Kidney (tissue), 14 donors: ENCODE results near the gene DISC1. TPM values are rescaled to one million over a fixed set of nuclear protein-coding genes. Genes with fewer than 3 reads are reported as not detected.

Experiments used
- DNase-seq, 5 donors: peaks; one replicate each; pipeline ENCODE4 v3.0.0-alpha.2; 2013 to 2020
- FAIRE-seq: peaks from 2 replicates; lab custom pipeline; 2012; peaks lifted over from hg19 to GRCh38; lab: Jason Lieb, UNC
- H3K27ac ChIP-seq, 2 donors: one replicate each; pipeline ENCODE4 v1.7.0; 2013; ENCODE audit warnings: low read depth in 2 of 2, low read length in 2 of 2, inconsistent platforms in 1 of 2
- H3K27me3 ChIP-seq: one replicate; pipeline ENCODE4 v1.7.1; 2013; ENCODE audit warnings: low read length, inconsistent platforms; ENCODE audit not compliant: control insufficient read depth, insufficient read depth
- H3K36me3 ChIP-seq, 3 donors: one replicate each; pipeline versions ENCODE4 v1.7.0 to v1.7.1; 2013; ENCODE audit warnings: low read length in 3 of 3, control low read depth in 1 of 3, inconsistent platforms in 1 of 3; ENCODE audit not compliant: insufficient read depth in 3 of 3, control insufficient read depth in 2 of 3
- H3K4me1 ChIP-seq, 3 donors: one replicate each; pipeline versions ENCODE4 v1.7.0 to v1.7.1; 2013; ENCODE audit warnings: low read length in 3 of 3, inconsistent platforms in 1 of 3, low read depth in 1 of 3; ENCODE audit not compliant: control insufficient read depth in 2 of 3, insufficient read depth in 2 of 3
- H3K4me3 ChIP-seq, 3 donors: one replicate each; pipeline versions ENCODE4 v1.7.0 to v1.8.1; 2013; ENCODE audit warnings: low read length in 3 of 3, control low read depth in 1 of 3, inconsistent platforms in 1 of 3
- H3K9ac ChIP-seq, 3 donors: one replicate each; pipeline versions ENCODE4 v1.7.0 to v1.7.1; 2013; ENCODE audit warnings: low read length in 3 of 3, control low read depth in 1 of 3, inconsistent platforms in 1 of 3
- H3K9me3 ChIP-seq, 3 donors: one replicate each; pipeline versions ENCODE4 v1.7.0 to v1.7.1; 2013; ENCODE audit warnings: low read length in 3 of 3, control low read depth in 1 of 3, inconsistent platforms in 1 of 3; ENCODE audit not compliant: control insufficient read depth in 2 of 3, insufficient read depth in 1 of 3
- CTCF ChIP-seq: IDR thresholded peaks from 3 replicates; pipeline ENCODE4 v1.5.1; 2012; ENCODE audit warnings: mild to moderate bottlenecking, moderate library complexity, borderline replicate concordance; ENCODE audit not compliant: insufficient read depth; ENCODE audit errors: extremely low read depth
- intact Hi-C: fragments of 100-400 bp; cut with DNase I; formaldehyde crosslinking; loops from one replicate; pipeline ENCODE4 v1.11.1; 2022
- polyA plus RNA-seq: library from polyadenylated mRNA; stranded (reverse); fragments of 350-450 nt; fragmentation: Illumina TruSeq; extraction: RNeasy Lipid Tissue Mini Kit (QIAGEN cat#74804); gene quantifications from one replicate; pipeline ENCODE4 v1.2.3, GENCODE V29; 2014; ENCODE audit warnings: low read depth, low replicate concordance; ENCODE audit not compliant: insufficient read depth
- total RNA-seq: library from RNA; stranded (reverse); fragmentation: NEBNext Ultra II Directional; extraction: Animal tissue kit (Norgen Biotek cat#: 25700); gene quantifications from one replicate; pipeline ENCODE4 v1.2.1, GENCODE V29; 2021
- donor health status: control.
- donor health status: control.
- donor health status: control.
- donor health status: control.
- donor health status: control.
- donor health status: DM: yes; HTN: yes; CAD: no.
- donor health status: Normal renal cell carcinoma (clear cell type).

Gene DISC1
- total and polyA plus RNA-seq, 2 donors from 2014 or later, result 0.80 to 15.9 TPM

- H3K9ac ChIP-seq, result no peak overlapping the region
- FAIRE-seq (no peak), DNase-seq (peak in 1 of 5 donors; percentile 33)
- H3K9me3 ChIP-seq, result no peaks in the 10 kb centered on the region
- TF ChIP-seq CTCF, result no peak
- H3K4me1 ChIP-seq, result no peaks in the 10 kb centered on the region
- H3K27me3 ChIP-seq, result no peaks in the 10 kb centered on the region
- H3K36me3 ChIP-seq, result no peaks in the 10 kb centered on the region
- no peak overlapping the region for H3K27ac ChIP-seq
- H3K4me3 ChIP-seq, result no peak overlapping the region
- intact Hi-C loops, result no loop called here
These were observed 409.8 kb downstream of the DISC1 start for GRCh38 chr1:232036181-232036933.

- no peaks in the 10 kb centered on the region for H3K36me3 ChIP-seq
- H3K4me1 ChIP-seq, result no peaks in the 10 kb centered on the region
- FAIRE-seq (no peak), DNase-seq (no peak)
- no peak overlapping the region for H3K4me3 ChIP-seq
- no peak overlapping the region for H3K27ac ChIP-seq
- TF ChIP-seq CTCF, result no peak
- H3K27me3 ChIP-seq, result no peaks in the 10 kb centered on the region
- H3K9me3 ChIP-seq, result no peaks in the 10 kb centered on the region
- no peak overlapping the region for H3K9ac ChIP-seq
- intact Hi-C loops, result no loop called here
These were observed 411.3 kb downstream of the DISC1 start for GRCh38 chr1:232037774-232038388.

GRCh38 chr1:232038706-232039677, 412.4 kb downstream of the DISC1 start:
- no peaks in the 10 kb centered on the region for H3K9me3 ChIP-seq
- no peak overlapping the region for H3K27ac ChIP-seq
- DNase-seq (peak in 1 of 5 donors; percentile 30), FAIRE-seq (no peak)
- no peak overlapping the region for H3K4me3 ChIP-seq
- intact Hi-C loops, result no loop called here
- no peaks in the 10 kb centered on the region for H3K36me3 ChIP-seq
- no peaks in the 10 kb centered on the region for H3K27me3 ChIP-seq
- no peak overlapping the region for H3K9ac ChIP-seq
- H3K4me1 ChIP-seq, result no peaks in the 10 kb centered on the region
- no peak for TF ChIP-seq CTCF
